Panc1 (cell line): Measurements from ENCODE around the gene DGAT2.

Experiments used
- POLR2AphosphoS5 ChIP-seq: IDR thresholded peaks from 2 replicates; pipeline ENCODE4 v1.6.1; 2012; ENCODE audit warnings: mild to moderate bottlenecking, low read depth, low read length, moderate library complexity
- SIN3A ChIP-seq: IDR thresholded peaks from 2 replicates; pipeline ENCODE4 v1.6.1; 2012; ENCODE audit warnings: low read depth, mild to moderate bottlenecking, low read length, moderate library complexity, borderline replicate concordance; ENCODE audit not compliant: insufficient read depth
- TCF7L2 ChIP-seq: IDR thresholded peaks from 2 replicates; pipeline ENCODE4 v1.6.1; 2011; ENCODE audit warnings: mild to moderate bottlenecking, low read depth, low read length, inconsistent platforms
- TF ChIP-seq, protein P1 (sequence below): fragments of 450-650 bp; IDR thresholded peaks from 2 replicates; pipeline ENCODE4 v1.5.1; 2017; ENCODE audit warnings: mild to moderate bottlenecking
- TF ChIP-seq, protein P2 (sequence below), 2 experiments: IDR thresholded peaks; 2 replicates each; pipeline ENCODE4 v1.6.1; 2011 to 2012; ENCODE audit warnings: low read depth in 2 of 2, control low read depth in 1 of 2, low read length in 1 of 2, mild to moderate bottlenecking in 1 of 2, moderate library complexity in 1 of 2; ENCODE audit not compliant: insufficient read depth in 1 of 2

DNA sequence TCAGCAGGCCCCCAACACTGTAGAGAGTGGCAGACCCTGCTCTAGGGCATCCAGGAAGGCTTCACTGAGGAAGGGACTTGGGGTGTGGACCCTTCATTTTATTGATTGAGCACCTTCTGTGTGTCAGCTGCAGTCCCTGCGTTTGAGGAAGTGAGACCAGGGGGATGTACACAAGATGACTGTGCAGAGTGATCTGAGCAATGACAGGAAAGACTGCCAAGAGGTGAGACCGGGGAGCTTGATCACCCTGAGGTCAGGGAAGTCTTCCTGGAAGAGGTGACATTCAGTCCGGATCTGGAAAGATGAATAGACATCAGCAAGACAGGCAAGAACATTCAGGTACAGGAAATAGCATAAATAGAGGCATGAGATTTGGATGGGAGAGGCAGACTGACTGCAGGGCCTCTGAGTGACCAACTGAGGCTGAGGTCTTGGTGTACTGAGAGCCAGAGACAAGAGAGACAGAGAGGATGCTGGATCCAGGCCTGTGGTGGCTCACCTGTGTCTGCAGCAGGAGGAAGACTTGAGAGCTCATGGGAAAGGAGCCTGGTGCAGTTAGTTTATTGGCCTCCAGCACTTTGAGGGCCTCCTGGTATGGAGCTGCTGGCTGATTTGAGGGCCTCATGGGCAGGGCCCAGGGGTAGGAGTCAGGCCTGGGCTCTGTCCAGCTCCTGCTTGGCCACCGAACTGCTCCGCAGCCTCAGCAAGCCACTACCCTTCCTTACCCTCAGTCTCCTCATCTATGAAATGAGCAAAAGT is 5.2 kb downstream of the DGAT2 start:
- TF ChIP-seq POLR2AphosphoS5: no peak
- TF ChIP-seq, protein P1, sequence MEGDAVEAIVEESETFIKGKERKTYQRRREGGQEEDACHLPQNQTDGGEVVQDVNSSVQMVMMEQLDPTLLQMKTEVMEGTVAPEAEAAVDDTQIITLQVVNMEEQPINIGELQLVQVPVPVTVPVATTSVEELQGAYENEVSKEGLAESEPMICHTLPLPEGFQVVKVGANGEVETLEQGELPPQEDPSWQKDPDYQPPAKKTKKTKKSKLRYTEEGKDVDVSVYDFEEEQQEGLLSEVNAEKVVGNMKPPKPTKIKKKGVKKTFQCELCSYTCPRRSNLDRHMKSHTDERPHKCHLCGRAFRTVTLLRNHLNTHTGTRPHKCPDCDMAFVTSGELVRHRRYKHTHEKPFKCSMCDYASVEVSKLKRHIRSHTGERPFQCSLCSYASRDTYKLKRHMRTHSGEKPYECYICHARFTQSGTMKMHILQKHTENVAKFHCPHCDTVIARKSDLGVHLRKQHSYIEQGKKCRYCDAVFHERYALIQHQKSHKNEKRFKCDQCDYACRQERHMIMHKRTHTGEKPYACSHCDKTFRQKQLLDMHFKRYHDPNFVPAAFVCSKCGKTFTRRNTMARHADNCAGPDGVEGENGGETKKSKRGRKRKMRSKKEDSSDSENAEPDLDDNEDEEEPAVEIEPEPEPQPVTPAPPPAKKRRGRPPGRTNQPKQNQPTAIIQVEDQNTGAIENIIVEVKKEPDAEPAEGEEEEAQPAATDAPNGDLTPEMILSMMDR: no peak
- no peak for TF ChIP-seq SIN3A
- TF ChIP-seq, protein P2, sequence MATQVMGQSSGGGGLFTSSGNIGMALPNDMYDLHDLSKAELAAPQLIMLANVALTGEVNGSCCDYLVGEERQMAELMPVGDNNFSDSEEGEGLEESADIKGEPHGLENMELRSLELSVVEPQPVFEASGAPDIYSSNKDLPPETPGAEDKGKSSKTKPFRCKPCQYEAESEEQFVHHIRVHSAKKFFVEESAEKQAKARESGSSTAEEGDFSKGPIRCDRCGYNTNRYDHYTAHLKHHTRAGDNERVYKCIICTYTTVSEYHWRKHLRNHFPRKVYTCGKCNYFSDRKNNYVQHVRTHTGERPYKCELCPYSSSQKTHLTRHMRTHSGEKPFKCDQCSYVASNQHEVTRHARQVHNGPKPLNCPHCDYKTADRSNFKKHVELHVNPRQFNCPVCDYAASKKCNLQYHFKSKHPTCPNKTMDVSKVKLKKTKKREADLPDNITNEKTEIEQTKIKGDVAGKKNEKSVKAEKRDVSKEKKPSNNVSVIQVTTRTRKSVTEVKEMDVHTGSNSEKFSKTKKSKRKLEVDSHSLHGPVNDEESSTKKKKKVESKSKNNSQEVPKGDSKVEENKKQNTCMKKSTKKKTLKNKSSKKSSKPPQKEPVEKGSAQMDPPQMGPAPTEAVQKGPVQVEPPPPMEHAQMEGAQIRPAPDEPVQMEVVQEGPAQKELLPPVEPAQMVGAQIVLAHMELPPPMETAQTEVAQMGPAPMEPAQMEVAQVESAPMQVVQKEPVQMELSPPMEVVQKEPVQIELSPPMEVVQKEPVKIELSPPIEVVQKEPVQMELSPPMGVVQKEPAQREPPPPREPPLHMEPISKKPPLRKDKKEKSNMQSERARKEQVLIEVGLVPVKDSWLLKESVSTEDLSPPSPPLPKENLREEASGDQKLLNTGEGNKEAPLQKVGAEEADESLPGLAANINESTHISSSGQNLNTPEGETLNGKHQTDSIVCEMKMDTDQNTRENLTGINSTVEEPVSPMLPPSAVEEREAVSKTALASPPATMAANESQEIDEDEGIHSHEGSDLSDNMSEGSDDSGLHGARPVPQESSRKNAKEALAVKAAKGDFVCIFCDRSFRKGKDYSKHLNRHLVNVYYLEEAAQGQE (IDR thresholded peaks at IDR 0.05; ENCODE audit: insufficient read depth in 1 of 2, low read depth in 2 of 2, low read length in 1 of 2): no peak
- no peak for TF ChIP-seq TCF7L2
